HuH-7 (cell line): ENCODE results near the gene NCAPG.
A peak's percentile ranks its signal among the peaks of the same experiment; 100 is the strongest.
"Not testable (repeated sequence)": the region's sequence is repeated elsewhere in the genome, so short reads cannot be mapped to it uniquely, and the experiment has no call there.

Experiments used
- DNase-seq: peaks from one replicate; pipeline ENCODE4 v3.0.0; 2011; ENCODE audit warnings: low spot score

Gene NCAPG

DNA sequence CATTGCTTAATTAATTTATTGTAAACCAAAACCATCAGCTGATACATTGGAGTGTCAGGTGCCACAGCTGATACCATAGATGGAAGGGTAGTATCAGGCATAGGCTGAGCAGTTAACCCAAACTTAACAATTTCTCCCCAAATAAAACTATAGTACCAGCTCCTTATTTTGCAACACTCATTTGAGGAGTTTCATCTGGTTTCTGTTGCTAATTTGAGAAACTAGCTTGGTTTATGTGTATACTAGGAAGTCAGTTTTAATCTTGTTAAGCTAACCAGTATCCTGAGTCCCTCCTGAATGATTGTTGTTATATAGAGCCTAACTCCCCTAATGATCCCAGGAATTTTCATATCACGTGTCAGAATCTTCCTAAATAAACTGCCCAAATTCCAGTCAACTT is 13.0 kb upstream of the NCAPG start:
- DNase-seq = no peak

- no peak for DNase-seq
These were observed 5.1 kb upstream of the NCAPG start for GRCh38 chr4:17805580-17806155.

GRCh38 chr4:17807446-17807845 is 3.3 kb upstream of the NCAPG start:
- DNase-seq = no peak

- no peak for DNase-seq
These were observed 1.1 kb upstream of the NCAPG start for GRCh38 chr4:17809667-17810066.

- DNase-seq = no peak
These were observed 362 bp downstream of the NCAPG start for GRCh38 chr4:17811078-17811603.

GRCh38 chr4:17812125-17812524 is 1.3 kb downstream of the NCAPG start:
- DNase-seq = no peak

DNA sequence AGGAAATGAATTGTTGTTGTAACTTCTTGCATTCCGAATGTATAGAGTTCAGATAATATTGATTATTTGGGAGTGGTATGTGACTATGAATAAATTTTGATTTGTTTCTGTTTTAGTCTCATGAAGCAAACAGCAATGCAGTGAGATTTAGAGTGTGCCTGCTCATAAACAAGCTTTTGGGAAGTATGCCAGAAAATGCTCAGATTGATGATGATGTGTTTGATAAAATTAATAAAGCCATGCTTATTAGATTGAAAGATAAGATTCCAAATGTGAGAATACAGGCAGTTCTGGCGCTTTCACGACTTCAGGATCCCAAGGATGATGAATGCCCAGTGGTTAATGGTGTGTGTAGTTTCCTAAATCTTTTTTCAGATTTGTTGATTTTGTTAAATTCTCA is 2.0 kb downstream of the NCAPG start:
- DNase-seq = no peak

- no peak for DNase-seq
These were observed 3.4 kb downstream of the NCAPG start for GRCh38 chr4:17814140-17814539.

GRCh38 chr4:17816142-17816541 is 5.4 kb downstream of the NCAPG start:
- DNase-seq = no peak

DNA sequence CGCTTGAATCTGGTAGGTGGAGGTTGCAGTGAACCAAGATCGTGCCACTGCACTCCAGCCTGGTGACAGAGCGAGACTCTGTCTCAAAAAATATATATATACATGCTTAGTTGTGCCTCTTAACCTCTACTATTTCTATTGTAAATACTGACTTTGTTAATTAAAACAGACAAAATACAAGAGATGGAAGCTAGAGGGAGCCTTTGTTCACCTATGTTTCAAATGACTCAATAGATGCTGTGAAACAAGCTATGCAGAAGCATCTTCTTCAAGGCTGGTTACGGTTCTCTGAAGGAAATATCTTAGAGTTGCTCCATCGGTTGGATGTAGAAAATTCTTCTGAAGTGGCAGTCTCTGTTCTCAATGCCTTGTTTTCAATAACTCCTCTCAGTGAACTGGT is 6.2 kb downstream of the NCAPG start:
- peak; percentile 14 for DNase-seq

DNA sequence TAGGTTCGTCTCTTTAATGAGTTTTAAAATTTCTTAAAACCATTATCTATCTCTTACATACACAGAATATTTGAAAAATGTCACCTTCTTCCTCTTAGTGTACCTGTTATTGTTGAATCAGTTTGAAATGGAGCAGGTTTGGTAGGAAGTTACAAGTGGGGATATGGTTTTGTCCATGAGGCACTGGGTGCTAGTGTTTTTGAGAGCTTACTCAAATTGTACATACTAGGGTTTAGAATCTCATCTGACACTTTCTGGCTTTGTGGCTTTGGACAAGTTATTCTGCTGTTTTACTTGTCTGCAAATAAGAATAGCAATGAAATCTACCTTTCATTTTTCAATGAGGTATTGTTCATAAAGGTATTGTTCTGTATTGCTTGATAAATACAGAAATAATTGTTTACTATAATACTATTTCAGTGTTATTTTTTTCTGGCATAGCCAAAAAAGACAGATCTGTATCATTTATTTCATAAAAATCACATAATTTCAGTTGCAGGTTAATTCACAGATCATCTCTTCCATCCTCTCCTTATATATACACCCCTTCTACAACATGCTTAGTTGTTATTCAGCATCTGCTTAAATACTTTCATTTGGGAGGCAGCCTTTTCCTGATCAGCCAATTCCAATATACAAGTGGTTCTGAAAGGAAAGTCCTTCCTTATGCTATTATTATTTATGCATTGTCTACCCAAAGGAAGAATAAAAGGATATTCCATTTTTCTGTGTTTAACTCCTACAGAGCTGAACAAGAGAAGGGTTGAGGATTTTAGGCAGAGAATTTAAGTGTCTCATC is 13.3 kb downstream of the NCAPG start:
- no peak for DNase-seq

- no peak for DNase-seq
These were observed 35.5 kb downstream of the NCAPG start for GRCh38 chr4:17846266-17846665.

DNA sequence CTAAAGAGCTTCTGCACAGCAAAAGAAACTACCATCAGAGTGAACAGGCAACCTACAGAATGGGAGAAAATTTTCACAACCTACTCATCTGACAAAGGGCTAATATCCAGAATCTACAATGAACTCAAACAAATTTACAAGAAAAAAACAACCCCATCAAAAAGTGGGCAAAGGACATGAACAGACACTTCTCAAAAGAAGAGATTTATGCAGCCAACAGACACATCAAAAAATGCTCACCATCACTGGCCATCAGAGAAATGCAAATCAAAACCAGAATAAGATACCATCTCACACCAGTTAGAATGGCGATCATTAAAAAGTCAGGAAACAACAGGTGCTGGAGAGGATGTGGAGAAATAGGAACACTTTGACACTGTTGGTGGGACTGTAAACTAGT is 39.5 kb downstream of the NCAPG start:
- not testable (repeated sequence) for DNase-seq

DNA sequence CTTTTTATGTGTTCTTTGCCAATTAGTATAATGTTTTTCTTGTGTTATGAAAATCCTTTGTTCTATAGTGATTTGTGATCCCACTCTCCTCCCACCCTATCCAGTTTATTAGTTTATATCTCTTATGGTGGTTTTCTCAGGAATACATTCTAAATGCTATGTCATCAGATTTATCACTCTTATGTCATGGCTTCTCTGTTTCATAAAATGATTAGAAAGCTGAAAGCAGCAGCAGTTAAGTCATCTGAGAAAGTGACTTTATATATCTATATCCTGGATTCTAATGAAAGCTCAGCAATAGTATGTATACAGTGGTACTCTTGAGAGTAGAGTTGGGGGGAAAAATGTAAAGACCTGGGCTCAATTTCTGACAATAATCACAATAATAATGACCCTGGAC is 41.2 kb downstream of the NCAPG start:
- no peak for DNase-seq

GRCh38 chr4:17854036-17854435 is 43.3 kb downstream of the NCAPG start:
- DNase-seq = no peak

GRCh38 chr4:17859793-17860406 is 49.1 kb downstream of the NCAPG start:
- DNase-seq = no peak

DNA sequence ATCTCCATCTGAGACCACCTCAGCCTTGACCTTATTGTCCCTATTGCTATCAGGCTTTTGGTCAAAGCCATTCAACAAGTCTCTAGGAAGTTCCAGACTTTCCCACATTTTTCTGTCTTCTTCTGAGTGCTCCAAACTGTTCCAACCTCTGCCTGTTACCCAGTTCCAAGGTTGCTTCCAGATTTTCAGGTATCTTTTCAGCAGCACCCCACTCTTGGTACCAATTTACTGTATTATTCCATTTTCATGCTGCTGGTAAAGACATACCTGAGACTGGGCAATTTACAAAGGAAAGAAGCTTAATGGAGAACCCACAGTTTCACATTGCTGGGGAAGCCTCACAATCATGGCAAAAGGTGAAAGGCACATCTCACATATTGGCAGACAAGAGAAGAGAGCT is 51.1 kb downstream of the NCAPG start:
- DNase-seq = not testable (repeated sequence)

DNA sequence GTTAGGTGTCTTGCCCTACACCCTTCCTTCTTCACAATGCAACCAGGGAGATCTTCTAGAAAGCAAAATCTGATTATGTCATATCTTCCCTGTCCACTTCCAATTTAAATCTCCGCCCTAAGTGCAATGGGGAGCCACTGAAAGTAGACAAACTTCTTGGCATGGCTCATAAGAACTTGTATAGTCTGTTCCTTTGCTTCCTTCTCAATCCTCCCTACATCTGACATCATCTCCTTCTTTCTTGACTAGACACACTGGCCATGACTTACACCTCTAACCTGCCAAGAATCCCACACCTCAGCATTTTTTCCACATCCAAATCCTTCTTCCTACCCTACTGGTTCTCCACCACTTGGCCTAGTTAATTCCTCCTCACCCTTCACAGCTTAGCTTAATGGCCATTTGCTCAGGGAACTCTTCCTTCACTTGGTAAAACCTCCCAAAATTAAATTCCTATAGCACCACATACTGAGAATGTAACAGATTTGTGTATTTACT is 55.1 kb downstream of the NCAPG start:
- no peak for DNase-seq

GRCh38 chr4:17866810-17867209 is 56.0 kb downstream of the NCAPG start:
- no peak for DNase-seq

- DNase-seq = no peak
These were observed 56.5 kb downstream of the NCAPG start for GRCh38 chr4:17867276-17867675.

GRCh38 chr4:17869327-17869726 is 58.5 kb downstream of the NCAPG start:
- no peak for DNase-seq

GRCh38 chr4:17875402-17876070 is 64.8 kb downstream of the NCAPG start:
- no peak for DNase-seq

DNA sequence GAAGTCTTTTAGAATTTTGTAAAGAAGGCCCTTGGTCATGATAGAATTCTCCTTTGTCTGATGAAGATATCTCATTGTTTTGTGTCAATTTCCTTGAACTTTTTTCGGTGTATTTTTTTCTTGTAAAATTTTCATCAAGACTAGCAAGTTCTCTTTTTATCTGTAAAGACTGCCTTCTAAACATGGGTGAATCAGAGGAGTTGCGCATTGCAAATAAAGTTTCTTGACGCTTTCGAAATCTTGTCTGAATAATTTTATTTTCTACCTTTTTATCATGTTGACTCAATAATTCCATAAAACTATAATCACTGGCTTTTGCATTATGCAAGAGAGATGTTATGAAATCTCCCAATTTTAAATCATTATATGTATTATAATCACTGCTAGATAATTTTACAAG is 66.2 kb downstream of the NCAPG start:
- no peak for DNase-seq
